ENCODE data around the gene CSAD.
"Not testable (repeated sequence)": the region's sequence is repeated elsewhere in the genome, so short reads cannot be mapped to it uniquely, and the experiment has no call there.

CSAD gene

GRCh38 chr12:53217931-53218307 lies 37.2 kb upstream of the CSAD start:
- no peak for DNase-seq

- no peak for DNase-seq
These were observed 36.6 kb upstream of the CSAD start for GRCh38 chr12:53217051-53217930.

GRCh38 chr12:53215497-53215896 lies 34.8 kb upstream of the CSAD start:
- DNase-seq, result no peak

- DNase-seq, result no peak
These were observed 34.1 kb upstream of the CSAD start for GRCh38 chr12:53214687-53215455.

GRCh38 chr12:53214221-53214620 lies 33.5 kb upstream of the CSAD start:
- no peak for DNase-seq

GRCh38 chr12:53213348-53213747 lies 32.6 kb upstream of the CSAD start:
- peak; percentile 59 to 61 for DNase-seq

- no peak for DNase-seq
These were observed 32.2 kb upstream of the CSAD start for GRCh38 chr12:53212931-53213330.

- DNase-seq, result no peak
These were observed 31.0 kb upstream of the CSAD start for GRCh38 chr12:53211476-53212381.

- DNase-seq, result no peak
These were observed 30.1 kb upstream of the CSAD start for GRCh38 chr12:53210843-53211242.

GRCh38 chr12:53208877-53209463 lies 28.2 kb upstream of the CSAD start:
- DNase-seq, result no peak

- no peak for DNase-seq
These were observed 27.7 kb upstream of the CSAD start for GRCh38 chr12:53208435-53208834.

GRCh38 chr12:53207042-53207441 lies 26.3 kb upstream of the CSAD start, which contains the start of gene ITGB7:
TSS of gene ITGB7 (minus strand) at chr12:53207251. CDS start at chr12:53200443, 6,808 bp downstream.
- no peak for DNase-seq

- DNase-seq, result no peak
These were observed 25.2 kb upstream of the CSAD start for GRCh38 chr12:53205747-53206419.

- no peak for DNase-seq
These were observed 23.6 kb upstream of the CSAD start for GRCh38 chr12:53204351-53204750.

GRCh38 chr12:53202316-53202715 lies 21.6 kb upstream of the CSAD start:
- not testable (repeated sequence) for DNase-seq

GRCh38 chr12:53201639-53202038 lies 20.9 kb upstream of the CSAD start:
- no peak for DNase-seq

- no peak for DNase-seq
These were observed 20.4 kb upstream of the CSAD start for GRCh38 chr12:53201177-53201541.

GRCh38 chr12:53200458-53201176 lies 19.9 kb upstream of the CSAD start:
- no peak for DNase-seq

- DNase-seq, result no peak
These were observed 19.4 kb upstream of the CSAD start for GRCh38 chr12:53200107-53200457.

- DNase-seq, result no peak
These were observed 19.0 kb upstream of the CSAD start for GRCh38 chr12:53199700-53200099.

- DNase-seq, result no peak
These were observed 17.9 kb upstream of the CSAD start for GRCh38 chr12:53198486-53199110.

Measured in NCI-H187 (cell line).